IMR-90 (cell line): Measurements from ENCODE around the gene EPN3.

ENCODE experiments used
- FOS ChIP-seq: fragments of 150-350 bp; IDR thresholded peaks from 2 replicates; pipeline ENCODE4 v1.6.1; 2016; ENCODE audit warnings: low read depth, low read length
- MAZ ChIP-seq: IDR thresholded peaks from 2 replicates; pipeline ENCODE4 v1.6.1; 2012; ENCODE audit warnings: low read depth, mild to moderate bottlenecking, low read length, improper control_type of control experiment, moderate library complexity, borderline replicate concordance
- TF ChIP-seq, protein P1 (sequence below): conservative IDR thresholded peaks from 2 replicates; pipeline ENCODE4 v1.5.1; 2012; ENCODE audit warnings: mild to moderate bottlenecking, low read depth, low read length, improper control_type of control experiment
- TF ChIP-seq, protein P2 (sequence below): fragments of 150-350 bp; IDR thresholded peaks from 2 replicates; pipeline ENCODE4 v1.6.1; 2017; ENCODE audit warnings: mild to moderate bottlenecking, antibody characterized with exemption, low read length, low read depth

DNA sequence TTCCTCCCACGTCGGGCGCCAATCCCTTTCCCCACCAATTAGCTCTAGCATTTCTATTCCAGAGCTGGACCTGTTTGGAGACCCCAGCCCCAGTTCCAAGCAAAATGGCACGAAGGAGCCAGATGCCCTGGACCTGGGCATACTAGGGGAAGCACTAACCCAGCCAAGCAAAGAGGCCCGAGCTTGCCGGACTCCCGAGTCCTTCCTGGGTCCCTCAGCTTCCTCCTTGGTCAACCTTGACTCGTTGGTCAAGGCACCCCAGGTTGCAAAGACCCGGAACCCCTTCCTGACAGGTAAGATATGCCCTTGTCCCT, 8.8 kb downstream of the EPN3 start:
- TF ChIP-seq, protein P1, sequence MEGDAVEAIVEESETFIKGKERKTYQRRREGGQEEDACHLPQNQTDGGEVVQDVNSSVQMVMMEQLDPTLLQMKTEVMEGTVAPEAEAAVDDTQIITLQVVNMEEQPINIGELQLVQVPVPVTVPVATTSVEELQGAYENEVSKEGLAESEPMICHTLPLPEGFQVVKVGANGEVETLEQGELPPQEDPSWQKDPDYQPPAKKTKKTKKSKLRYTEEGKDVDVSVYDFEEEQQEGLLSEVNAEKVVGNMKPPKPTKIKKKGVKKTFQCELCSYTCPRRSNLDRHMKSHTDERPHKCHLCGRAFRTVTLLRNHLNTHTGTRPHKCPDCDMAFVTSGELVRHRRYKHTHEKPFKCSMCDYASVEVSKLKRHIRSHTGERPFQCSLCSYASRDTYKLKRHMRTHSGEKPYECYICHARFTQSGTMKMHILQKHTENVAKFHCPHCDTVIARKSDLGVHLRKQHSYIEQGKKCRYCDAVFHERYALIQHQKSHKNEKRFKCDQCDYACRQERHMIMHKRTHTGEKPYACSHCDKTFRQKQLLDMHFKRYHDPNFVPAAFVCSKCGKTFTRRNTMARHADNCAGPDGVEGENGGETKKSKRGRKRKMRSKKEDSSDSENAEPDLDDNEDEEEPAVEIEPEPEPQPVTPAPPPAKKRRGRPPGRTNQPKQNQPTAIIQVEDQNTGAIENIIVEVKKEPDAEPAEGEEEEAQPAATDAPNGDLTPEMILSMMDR = no peak
- TF ChIP-seq FOS (no peak), MAZ (no peak)
- TF ChIP-seq, protein P2, sequence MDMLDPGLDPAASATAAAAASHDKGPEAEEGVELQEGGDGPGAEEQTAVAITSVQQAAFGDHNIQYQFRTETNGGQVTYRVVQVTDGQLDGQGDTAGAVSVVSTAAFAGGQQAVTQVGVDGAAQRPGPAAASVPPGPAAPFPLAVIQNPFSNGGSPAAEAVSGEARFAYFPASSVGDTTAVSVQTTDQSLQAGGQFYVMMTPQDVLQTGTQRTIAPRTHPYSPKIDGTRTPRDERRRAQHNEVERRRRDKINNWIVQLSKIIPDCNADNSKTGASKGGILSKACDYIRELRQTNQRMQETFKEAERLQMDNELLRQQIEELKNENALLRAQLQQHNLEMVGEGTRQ = no peak
